ENCODE data around the gene LIPE.
"Not testable (repeated sequence)": the region's sequence is repeated elsewhere in the genome, so short reads cannot be mapped to it uniquely, and the experiment has no call there.

Gene LIPE, protein sequence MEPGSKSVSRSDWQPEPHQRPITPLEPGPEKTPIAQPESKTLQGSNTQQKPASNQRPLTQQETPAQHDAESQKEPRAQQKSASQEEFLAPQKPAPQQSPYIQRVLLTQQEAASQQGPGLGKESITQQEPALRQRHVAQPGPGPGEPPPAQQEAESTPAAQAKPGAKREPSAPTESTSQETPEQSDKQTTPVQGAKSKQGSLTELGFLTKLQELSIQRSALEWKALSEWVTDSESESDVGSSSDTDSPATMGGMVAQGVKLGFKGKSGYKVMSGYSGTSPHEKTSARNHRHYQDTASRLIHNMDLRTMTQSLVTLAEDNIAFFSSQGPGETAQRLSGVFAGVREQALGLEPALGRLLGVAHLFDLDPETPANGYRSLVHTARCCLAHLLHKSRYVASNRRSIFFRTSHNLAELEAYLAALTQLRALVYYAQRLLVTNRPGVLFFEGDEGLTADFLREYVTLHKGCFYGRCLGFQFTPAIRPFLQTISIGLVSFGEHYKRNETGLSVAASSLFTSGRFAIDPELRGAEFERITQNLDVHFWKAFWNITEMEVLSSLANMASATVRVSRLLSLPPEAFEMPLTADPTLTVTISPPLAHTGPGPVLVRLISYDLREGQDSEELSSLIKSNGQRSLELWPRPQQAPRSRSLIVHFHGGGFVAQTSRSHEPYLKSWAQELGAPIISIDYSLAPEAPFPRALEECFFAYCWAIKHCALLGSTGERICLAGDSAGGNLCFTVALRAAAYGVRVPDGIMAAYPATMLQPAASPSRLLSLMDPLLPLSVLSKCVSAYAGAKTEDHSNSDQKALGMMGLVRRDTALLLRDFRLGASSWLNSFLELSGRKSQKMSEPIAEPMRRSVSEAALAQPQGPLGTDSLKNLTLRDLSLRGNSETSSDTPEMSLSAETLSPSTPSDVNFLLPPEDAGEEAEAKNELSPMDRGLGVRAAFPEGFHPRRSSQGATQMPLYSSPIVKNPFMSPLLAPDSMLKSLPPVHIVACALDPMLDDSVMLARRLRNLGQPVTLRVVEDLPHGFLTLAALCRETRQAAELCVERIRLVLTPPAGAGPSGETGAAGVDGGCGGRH

DNA sequence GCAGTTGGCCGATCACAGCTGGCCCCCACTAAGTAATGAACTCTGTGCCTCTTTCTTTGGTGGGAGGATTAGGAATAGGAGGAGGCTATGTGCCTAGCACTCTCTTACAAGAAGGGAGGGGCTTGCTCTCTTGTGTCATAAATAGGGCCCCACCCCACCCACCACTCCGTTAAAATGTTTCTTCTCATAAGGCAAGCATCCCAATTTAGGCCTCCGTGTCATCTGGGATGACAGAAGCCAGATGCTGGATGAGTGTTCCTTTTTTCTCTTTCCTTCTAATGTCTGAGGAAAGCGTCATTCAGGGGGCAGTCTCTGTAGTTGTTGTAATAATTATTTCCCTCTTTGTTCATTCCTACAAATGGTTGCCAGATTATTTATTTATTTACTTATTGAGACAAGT is at the start of gene LIPE:
Gene LIPE (minus strand): TSS at position 76 of the 400 bp plus-strand sequence. CDS start 239 bp downstream, outside the sequence.
- no peak for DNase-seq (ENCODE audit: low read depth)

DNA sequence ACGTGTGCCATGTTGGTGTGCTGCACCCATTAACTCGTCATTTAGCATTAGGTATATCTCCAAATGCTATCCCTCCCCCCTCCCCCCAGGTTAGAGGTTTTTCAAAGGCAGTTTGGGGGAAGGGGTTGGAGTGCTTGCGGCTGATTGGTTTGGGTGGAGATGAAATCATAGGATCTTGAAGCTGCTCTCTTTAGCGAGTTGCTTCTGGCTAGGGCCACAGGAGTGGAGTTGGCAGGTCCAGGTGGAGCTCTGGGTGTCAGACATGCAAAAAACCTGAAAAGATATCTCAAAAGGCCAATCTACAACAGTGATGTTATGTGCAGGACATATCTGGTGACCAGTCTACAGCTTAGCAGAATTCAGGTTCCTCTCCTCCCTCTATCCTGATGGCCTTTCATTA is 48.2 kb upstream of the LIPE start:
- DNase-seq (ENCODE audit: low read depth) = no peak

DNA sequence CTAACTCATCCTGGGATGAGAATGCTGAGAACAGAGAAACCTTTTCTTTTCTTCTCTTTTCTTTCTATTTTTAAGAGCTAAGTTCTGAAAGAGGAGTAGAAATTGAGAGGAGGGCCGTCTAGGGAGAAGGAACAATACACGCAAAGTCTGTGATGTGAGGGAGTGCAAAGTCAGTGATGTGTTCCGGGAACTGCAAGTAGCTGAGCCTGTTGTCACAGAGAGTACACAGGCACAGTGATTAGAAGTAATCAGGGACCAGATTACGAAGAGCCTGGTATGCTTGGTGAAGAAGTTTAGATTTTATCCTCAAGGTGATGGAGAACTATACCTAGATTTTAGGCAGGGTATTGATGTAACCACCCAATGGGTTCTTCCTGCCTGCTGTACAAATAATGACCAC is 47.6 kb upstream of the LIPE start:
- DNase-seq (ENCODE audit: low read depth) = no peak

DNA sequence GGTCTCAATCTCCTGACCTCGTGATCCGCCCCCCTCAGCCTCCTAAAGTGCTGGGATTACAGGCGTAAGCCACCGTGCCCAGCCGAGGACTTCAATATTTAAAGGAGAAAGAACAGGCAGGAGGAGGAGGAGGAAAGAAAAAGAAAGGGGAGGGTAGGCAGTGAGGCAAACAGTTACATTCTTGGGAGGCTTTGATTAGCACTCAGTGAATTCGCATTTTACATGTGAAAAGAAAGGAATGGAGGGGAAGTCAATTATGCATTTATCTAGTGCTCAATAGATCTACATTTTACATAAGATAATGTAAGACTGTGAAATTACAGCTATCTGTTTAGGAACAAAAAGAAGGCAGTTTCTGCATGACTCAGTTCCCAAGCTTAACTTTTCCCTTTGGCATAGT is 46.5 kb upstream of the LIPE start:
- no peak for DNase-seq (ENCODE audit: low read depth)

DNA sequence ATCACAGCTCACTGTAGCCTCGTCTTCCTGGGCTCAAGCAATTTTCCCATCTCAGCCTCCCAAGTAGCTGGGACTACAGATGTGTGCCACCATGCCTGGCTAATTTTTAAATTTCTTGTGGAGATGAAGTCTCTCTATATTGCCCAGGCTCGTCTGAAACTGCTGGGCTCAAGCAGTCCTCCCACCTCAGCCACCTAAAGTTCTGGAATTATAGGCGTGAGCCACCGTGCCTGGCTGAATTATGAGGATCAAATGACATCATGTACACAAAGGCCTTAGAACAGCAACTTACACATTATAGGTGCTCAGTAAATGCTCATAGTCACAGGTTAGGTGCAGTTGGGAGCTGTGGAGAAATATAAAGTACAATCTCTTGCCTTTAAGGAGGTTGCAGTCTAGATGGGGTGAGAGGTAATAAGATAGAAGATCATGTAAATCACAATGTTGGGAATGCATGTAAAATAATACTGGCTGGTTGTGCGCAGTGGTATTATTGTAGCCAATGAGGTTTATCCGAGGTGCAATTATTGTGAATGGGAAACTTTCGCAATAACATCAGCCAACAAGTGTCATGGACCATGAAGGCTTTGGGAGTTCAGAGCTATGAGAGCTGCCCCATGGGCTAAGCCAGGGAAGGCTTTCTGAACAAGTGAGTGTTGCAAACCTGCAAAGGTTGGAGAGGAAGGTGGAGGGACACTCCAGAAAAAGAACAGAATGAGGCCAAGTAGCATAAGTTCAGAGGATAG is 45.4 kb upstream of the LIPE start:
- no peak for DNase-seq (ENCODE audit: low read depth)

DNA sequence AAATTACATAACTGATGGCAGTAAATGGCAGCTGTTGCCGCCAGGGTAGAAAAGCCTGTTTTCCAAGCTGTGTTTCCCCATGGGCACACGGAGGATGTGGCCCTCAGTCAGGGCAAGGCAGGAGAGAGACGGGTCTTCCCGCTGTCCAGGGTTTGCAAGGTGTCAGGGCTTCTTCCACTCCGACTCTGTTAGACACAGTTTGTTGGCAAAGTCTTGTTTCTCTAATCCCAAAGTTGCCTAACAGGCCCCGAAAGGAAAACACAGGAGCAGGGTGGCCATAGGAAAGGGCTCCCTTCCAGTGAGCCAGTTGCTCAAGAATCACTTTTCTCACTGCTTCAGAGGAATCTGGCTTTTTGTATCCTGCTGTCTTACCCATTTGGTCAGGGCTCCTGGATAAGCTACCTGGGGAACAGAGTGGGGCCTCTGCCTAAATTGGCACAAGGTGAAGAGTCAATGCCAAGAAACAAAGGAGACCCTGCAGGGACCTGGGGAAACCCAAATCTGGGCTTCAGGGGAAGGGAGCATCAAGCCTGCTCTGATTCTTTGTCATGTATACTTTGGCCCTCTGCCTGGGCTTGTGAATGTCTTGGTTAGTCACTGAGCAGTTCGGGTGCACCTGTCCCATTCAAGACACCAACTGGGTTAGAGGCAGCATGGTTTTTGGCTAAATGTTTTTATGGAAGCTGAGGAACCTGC is 44.5 kb upstream of the LIPE start:
- DNase-seq (ENCODE audit: low read depth) = no peak

DNA sequence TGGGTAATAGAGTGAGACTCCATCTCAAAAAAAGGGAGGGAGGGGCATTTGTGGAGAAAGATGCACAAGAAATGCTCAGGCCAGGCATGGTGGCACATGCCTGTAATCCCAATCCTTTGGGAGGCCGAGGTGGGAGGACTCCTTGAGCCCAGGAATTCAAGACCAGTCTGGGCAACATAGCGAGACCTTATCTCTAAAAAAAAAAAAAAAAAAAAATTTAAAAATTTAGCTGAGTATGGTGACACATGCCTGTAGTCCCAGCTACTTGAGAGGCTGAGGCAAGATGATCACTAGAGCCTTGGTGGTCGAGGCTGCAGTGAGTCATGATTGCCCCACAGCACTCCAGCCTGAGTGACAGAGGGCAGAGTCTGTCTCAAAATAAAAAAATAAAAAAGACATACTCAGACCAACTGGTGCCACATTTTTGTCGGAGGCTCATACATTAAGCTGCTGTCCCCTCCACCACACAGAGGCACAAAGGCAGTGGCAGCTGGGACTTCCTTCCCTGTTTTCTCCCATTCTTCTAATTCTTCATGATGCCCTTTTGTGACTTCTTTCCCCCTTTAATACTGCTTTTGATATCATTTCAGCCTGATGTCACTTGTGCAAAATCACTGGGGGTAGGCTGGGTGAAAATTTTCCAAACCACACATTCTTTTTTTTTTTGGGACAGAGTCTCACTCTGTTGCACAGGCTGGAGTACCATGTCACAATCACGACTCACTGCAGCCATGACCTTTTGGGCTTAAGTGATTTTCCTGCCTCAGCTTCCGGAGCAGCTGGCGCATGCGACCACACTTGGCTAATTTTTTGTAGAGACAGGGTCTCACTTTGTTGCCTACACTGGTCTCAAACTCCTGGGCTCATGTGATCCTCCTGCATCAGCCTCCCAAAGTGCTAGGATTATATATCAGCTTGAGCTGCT is 42.4 kb upstream of the LIPE start:
- DNase-seq (ENCODE audit: low read depth) = no peak

DNA sequence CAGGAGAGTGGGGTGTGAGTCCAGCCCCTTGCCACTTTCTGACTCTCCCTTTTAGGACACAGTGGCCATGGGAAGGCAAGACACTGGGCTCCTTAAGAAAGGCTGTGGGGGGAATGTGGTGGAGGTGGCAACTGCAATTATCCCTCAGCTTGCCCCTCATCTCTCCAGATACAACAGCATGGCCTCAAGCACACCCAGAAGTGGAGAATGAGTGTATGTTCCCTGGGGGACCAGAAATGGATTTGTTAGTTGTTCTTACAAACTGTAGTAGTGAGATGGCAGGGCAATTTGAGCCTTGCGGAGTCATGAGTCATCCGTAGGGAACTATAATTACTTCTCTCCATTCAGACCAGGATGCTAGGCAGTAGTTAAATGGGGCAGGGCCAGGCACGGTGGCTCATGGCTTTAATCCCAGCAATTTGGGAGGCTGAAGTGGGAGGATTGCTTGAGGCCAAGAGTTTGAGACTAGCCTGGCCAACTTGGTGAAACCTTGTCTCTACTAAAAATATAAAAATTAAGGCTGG is 41.1 kb upstream of the LIPE start:
- DNase-seq (ENCODE audit: low read depth) = no peak

DNA sequence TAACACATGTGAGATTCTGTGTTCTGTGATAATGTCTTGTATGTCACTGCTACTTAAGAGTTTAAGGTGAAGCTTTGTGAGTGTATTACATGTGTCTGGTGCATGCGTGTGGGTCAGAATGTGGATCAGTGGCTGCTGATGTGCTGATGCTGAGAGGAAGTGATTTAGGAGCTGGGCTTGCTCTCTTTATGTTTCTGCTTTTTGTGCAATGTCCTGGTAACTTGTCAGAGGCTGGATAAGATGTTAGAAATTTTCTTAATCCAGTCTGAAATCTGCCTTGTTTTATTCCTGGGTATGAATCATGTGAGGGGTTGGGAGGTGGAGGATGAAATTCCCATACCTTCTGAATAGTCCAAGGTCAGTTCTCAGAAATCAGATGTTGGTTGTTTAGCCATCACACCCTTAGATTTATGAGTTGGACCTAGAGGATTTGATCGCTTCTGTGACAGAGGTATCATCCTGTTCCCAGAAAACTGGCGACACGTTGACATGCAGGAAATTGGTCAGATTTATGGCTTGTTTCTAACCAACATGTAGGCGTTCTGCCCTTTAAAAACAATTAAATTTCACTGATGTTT is 40.1 kb upstream of the LIPE start:
- DNase-seq (ENCODE audit: low read depth) = no peak

DNA sequence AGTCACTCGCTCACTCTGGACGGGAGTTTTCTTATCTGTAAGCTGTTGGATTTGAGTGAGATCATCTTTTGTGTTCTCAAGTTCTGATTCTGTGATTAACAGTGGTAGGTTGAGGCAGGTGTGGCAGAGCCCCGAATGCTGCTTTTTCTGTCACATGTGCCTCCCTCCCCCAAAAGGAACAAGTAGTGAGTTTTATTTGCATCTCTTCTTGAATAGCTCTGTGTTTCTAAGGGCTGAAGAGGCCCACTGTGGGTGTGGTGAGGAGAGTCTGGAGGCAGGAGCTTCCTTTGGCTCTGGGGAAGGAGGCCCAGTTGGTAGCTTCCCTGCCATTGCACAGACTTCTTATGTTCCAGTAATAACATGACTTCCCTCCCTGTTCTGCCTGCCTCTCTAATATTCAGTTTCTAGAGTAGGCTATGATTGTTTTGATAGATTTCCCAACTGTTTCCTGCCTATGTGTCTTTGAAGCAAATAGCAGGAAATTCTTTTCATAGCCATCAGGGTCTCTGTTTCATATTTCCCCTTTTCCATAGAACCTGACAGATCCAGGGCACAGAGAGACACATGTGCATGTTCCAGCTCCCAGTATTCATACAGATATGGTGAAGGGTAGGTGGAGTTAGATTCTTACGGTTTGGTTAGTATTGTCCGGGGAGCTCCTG is 39.5 kb upstream of the LIPE start:
- no peak for DNase-seq (ENCODE audit: low read depth)

DNA sequence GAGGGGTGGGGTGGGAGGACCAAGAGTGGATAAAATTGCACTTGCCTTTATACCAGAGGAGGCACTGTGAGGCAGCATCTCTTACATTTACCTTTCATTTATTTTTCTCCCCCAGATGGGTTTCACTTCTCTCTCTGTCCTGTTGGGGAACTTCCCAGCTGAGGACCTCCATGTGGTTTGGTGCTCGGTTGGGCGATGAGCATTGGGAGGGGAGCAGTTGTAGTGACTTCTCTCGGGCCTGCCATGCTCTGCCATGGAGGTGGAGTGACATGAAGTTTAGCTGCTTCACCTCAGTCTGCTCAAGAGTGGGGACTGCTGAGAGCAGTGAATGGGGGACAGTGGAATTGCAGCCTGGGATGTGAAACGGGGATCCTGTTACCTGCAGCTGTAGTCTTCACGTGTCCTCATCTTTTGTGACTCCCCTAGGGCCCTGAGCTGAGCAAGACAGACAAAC is 38.7 kb upstream of the LIPE start:
- no peak for DNase-seq (ENCODE audit: low read depth)

DNA sequence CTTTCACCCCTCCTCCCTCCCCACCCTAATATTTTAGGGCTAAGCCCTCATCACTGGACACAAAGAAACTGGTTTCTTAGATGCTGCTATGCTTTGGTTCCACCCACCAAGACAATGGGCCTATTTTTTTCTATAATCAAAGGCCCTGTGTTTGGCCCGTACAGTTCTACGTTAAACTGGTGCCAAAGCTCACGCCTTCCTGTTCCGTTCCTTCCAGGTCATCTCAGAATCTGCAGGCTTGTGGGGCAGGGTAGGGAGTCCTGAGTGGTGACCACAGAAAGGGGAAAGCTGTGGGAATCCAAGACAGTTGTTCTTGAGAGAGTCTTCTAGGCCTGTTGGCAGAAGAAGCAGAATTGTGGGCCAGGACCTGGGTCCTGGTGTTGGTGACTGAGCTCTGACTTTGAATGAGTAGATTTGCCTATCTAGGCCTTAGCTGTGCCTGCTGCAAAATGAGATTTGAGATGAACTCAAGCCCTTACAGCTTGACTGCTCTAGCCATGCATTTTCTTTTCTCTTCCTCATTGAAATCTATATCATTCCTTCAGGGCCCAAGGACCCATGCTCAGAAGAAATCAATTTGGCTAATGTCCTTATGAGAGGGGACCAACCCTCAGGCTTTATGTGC is 34.6 kb upstream of the LIPE start:
- DNase-seq (ENCODE audit: low read depth) = no peak

DNA sequence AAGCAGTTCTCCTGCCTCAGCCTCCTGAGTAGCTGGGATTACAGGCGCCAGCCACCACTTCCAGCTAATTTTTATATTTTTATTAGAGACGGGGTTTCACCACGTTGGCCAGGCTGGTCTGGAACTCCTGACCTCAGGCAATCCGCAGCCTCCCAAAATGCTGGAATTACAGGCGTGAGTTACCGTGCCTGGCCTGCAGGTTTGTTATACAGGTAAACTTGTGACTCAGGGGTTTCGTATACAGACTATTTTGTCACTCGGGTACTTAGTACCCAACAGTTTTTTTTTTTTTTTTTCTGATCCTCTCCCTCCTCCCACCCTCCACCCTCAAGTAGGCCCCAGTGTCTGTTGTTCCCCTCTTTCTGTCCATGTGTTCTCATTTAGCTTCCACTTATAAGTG is 34.0 kb upstream of the LIPE start:
- DNase-seq (ENCODE audit: low read depth) = not testable (repeated sequence)

DNA sequence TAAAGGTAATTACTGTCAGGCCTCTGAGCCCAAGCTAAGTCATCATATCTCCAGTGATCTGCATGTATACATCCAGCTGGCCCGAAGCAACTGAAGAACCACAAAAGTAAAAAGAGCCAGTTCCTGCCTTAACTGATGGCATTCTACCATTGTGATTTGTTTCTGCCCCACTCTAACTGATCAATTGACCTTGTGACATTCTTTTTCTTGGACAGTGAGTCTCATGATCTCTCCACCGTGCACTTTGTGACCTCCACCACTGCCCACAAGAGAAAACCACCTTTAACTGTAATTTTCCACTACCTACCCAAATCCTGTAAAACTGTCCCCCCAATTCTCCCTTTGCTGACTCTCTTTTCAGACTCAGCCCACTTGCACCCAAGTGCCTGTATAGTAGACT is 32.7 kb upstream of the LIPE start:
- no peak for DNase-seq (ENCODE audit: low read depth)

DNA sequence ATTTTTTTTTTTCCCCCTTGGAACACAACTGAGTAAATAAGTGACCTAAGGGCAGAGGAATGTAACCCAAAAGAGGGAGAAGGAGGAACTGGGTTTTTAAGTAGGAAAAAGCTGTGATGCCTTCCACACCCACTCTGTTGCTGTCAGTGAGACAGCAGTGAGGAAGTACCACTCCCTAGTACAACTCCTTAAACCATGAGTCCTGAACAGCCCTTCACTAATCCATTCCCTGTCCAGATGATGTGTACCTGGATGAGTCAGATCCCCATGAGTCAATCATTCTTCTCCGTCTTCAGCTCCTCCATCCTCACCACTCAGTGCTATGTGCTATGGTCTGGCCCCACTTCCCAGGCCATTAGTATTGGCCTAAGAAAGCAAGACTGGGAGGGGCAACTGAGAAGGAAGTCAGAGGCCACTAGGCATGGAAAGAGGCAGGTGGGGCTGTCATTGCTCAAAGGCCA is 28.5 kb upstream of the LIPE start:
- no peak for DNase-seq (ENCODE audit: low read depth)

DNA sequence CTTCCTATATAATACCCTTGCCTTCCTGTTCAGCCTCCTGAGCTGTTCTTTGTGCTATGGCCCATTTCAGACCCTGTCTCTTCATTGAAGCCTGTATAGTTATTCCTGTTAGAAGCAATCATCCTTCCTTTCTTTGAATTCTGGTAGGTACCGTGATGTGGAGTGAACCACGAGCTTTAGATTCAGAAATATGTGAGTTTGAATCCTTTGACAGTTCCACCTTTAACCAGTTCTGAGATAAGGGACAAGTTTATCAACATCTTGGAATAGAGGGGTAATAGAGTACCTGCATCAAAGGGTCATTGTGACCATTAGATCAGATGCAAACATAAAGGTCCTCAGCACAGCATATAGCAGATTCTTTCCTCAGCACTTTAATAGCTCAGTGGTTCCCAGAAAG is 27.9 kb upstream of the LIPE start:
- no peak for DNase-seq (ENCODE audit: low read depth)

DNA sequence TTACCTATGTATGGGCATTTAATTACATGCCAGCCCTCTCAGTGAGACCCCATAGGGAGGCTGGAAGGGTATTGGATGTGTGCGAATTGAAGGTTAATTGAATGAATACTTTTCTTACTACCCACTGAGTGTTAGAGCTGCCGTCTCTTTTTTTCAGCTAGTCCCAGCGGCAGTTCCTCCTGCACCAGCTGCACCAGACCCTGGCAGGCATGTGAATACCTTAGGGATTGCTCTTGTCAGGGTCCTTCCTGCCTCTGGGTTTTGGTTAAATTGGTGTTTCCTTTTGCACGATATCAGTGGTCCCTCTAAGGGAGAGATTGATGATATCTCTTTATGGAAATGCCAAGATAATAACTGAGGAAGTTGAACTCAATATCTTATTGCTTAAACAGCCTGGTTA is 25.4 kb upstream of the LIPE start:
- no peak for DNase-seq (ENCODE audit: low read depth)

DNA sequence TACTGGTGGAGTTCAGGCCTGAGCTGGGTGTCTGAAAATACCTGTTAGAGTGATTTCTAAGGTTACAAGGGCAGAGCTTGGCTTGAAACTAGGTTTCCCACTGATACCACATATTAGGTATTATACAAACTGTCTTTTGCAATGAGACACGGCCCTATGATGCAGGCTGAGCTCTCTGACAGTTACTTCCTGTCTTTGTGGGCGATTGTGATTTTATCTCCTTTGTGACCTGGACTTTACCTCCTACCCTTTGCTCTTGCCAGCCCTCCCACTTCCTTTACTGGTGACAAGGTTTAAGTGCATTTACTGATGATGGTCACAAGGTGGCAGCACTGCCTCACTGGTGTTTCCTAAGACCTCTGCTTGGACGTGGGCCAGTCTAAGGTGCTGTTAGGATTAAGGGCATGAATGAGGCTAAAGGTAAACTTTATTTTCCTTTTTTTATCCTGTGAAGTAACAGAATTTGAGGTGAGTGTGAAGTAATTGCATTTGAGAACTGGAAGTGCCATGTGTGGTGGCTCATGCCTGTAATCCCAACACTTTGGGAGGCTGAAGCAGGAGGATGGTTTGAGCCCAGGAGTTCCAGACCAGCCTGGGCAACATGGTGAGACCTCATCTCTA is 23.2 kb upstream of the LIPE start:
- DNase-seq (ENCODE audit: low read depth) = peak; percentile 54
